Neural cell (in vitro differentiated cells): ENCODE data around the gene CA9. TPM values are rescaled to one million over a fixed set of nuclear protein-coding genes. Genes with fewer than 3 reads are reported as not detected.
A peak's percentile ranks its signal among the peaks of the same experiment; 100 is the strongest.

Source experiments
- H2AFZ ChIP-seq: fragments of 200-600, 300-800 bp; sonication (generic), shearing (Covaris generic); 2 replicates; pipeline ENCODE4 v1.6.0; 2014; ENCODE audit warnings: low read depth, mild to moderate bottlenecking, antibody characterized with exemption, low read length, moderate library complexity
- H3F3A ChIP-seq: fragments of 200-600 bp; shearing (Covaris generic); 2 replicates; pipeline ENCODE4 v1.6.1; 2016; ENCODE audit warnings: mild to moderate bottlenecking, moderate library complexity, mixed read lengths, antibody characterized with exemption, low read length; ENCODE audit not compliant: insufficient read depth, poor library complexity, severe bottlenecking
- H3K27ac ChIP-seq: fragments of 200-600, 300-800 bp; sonication (generic), shearing (Covaris generic); 2 replicates; pipeline ENCODE4 v1.5.1; 2014; ENCODE audit warnings: mild to moderate bottlenecking, low read length, moderate library complexity
- H3K27me3 ChIP-seq: fragments of 300-800, 200-600 bp; sonication (generic), shearing (Covaris generic); 2 replicates; pipeline ENCODE4 v1.6.0; 2014; ENCODE audit warnings: mild to moderate bottlenecking, low read depth, low read length, moderate library complexity; ENCODE audit not compliant: insufficient read depth
- H3K36me3 ChIP-seq: fragments of 300-800, 200-600 bp; sonication (generic), shearing (Covaris generic); 2 replicates; pipeline ENCODE4 v1.5.1; 2014; ENCODE audit warnings: mild to moderate bottlenecking, antibody characterized with exemption, low read length, moderate library complexity; ENCODE audit not compliant: insufficient read depth
- H3K4me2 ChIP-seq: fragments of 300-800, 200-600 bp; sonication (generic), shearing (Covaris generic); 2 replicates; pipeline ENCODE4 v1.6.0; 2014; ENCODE audit warnings: mild to moderate bottlenecking, low read length
- H3K4me3 ChIP-seq: fragments of 300-800, 200-600 bp; sonication (generic), shearing (Covaris generic); 2 replicates; pipeline ENCODE4 v1.5.1; 2014; ENCODE audit warnings: mild to moderate bottlenecking, low read length, moderate library complexity
- H3K79me2 ChIP-seq: fragments of 200-600 bp; shearing (Covaris generic); replicated peaks from 2 replicates; pipeline ENCODE4 v1.6.0; 2014; ENCODE audit warnings: mild to moderate bottlenecking, low read length, moderate library complexity; ENCODE audit not compliant: insufficient read depth
- H3K9ac ChIP-seq: fragments of 300-800, 200-600 bp; sonication (generic), shearing (Covaris generic); 2 replicates; pipeline ENCODE4 v1.6.1; 2016; ENCODE audit warnings: mild to moderate bottlenecking, low read length, mixed read lengths
- H3K9me2 ChIP-seq: fragments of 200-600 bp; shearing (Covaris generic); 2 replicates; pipeline ENCODE4 v1.6.1; 2016; ENCODE audit warnings: mild to moderate bottlenecking, low read length, mixed read lengths; ENCODE audit not compliant: insufficient read depth
- H3K9me3 ChIP-seq: fragments of 200-600, 300-800 bp; sonication (generic), shearing (Covaris generic); 2 replicates; pipeline ENCODE4 v1.6.1; 2016; ENCODE audit warnings: mild to moderate bottlenecking, mixed run types, low read length, moderate library complexity, mixed read lengths
- H4K20me1 ChIP-seq: fragments of 200-600 bp; shearing (Covaris generic); 2 replicates; pipeline ENCODE4 v1.6.1; 2016; ENCODE audit warnings: mild to moderate bottlenecking, mixed run types; ENCODE audit not compliant: insufficient read depth
- EP300 ChIP-seq: fragments of 450-650 bp; conservative IDR thresholded peaks from 2 replicates; pipeline ENCODE4 v1.6.1; 2014; ENCODE audit warnings: antibody characterized with exemption, mild to moderate bottlenecking, moderate library complexity; ENCODE audit not compliant: poor library complexity, severe bottlenecking
- EZH2 ChIP-seq: fragments of 200-600, 300-800 bp; shearing (Covaris generic), sonication (generic); IDR thresholded peaks from 2 replicates; pipeline ENCODE4 v1.6.1; 2014; ENCODE audit warnings: antibody characterized with exemption, low read length, borderline replicate concordance, mild to moderate bottlenecking; ENCODE audit not compliant: insufficient read depth, poor library complexity, severe bottlenecking
- MXI1 ChIP-seq: fragments of 450-650 bp; conservative IDR thresholded peaks from 2 replicates; pipeline ENCODE4 v1.6.1; 2014; ENCODE audit warnings: antibody characterized with exemption, mild to moderate bottlenecking; ENCODE audit not compliant: poor library complexity, severe bottlenecking
- POLR2AphosphoS5 ChIP-seq: IDR thresholded peaks from 2 replicates; pipeline ENCODE4 v1.6.1; 2012
- RAD21 ChIP-seq: fragments of 450-650 bp; conservative IDR thresholded peaks from 2 replicates; pipeline ENCODE4 v1.6.1; 2014; ENCODE audit warnings: antibody characterized with exemption, mild to moderate bottlenecking, moderate library complexity
- SMC3 ChIP-seq: fragments of 450-650 bp; conservative IDR thresholded peaks from 2 replicates; pipeline ENCODE4 v1.6.1; 2014; ENCODE audit warnings: antibody characterized with exemption, mild to moderate bottlenecking, moderate library complexity; ENCODE audit not compliant: poor library complexity
- TAF1 ChIP-seq: IDR thresholded peaks from 2 replicates; pipeline ENCODE4 v1.6.1; 2012; ENCODE audit warnings: low read depth
- polyA plus RNA-seq: library from polyadenylated mRNA; depleted of rRNA; stranded (reverse); fragments of >200 nt; gene quantifications from 2 replicates; pipeline ENCODE4 v1.2.3, GENCODE V29; 2014
- TF ChIP-seq, protein P1 (sequence below): IDR thresholded peaks from 2 replicates; pipeline ENCODE4 v1.6.1; 2012; ENCODE audit warnings: borderline replicate concordance
- TF ChIP-seq, protein P2 (sequence below): fragments of 450-650 bp; IDR thresholded peaks from 2 replicates; pipeline ENCODE4 v1.5.1; 2014; ENCODE audit warnings: antibody characterized with exemption, mild to moderate bottlenecking, moderate library complexity; ENCODE audit not compliant: poor library complexity, severe bottlenecking

The CA9 gene
- polyA plus RNA-seq, 1 donor from 2014 or later: not detected

DNA sequence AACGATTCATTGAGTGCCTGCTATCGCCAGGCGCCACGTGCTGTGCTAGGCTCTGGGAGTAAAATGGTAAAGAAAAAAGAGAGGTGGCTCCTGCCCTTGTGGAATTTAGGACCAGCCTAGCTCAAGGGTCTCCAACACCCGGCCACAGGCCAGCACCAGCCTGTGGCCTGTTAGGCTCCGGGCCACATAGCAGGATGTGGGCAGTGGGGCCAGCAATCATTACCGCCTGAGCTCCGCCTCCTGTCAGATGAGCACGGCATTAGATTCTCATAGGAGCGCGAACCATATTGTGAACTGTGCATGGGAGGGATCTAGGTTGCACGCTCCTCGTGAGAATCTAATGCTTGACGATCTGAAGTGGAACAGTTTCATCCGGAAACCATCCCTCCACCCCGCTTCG is 17.4 kb upstream of the CA9 start:
- Histone ChIP-seq H3K9ac (peak overlapping the region; percentile 97), H3K79me2 (peaks cover 6% of the 10 kb centered on the region), H3F3A (no peaks in the 10 kb centered on the region), H3K36me3 (peaks cover 8% of the 10 kb centered on the region), H4K20me1 (no peaks in the 10 kb centered on the region), H3K9me3 (no peaks in the 10 kb centered on the region), H3K27me3 (no peaks in the 10 kb centered on the region), H3K27ac (no peak overlapping the region), H2AFZ (no peak overlapping the region), H3K9me2 (no peaks in the 10 kb centered on the region), H3K4me3 (peak overlapping the region; percentile 80), H3K4me2 (no peak overlapping the region)
- TF ChIP-seq RAD21 (no peak), EZH2 (no peak), MXI1 (no peak), POLR2AphosphoS5 (no peak), EP300 (no peak), SMC3 (no peak), TAF1 (no peak)
- TF ChIP-seq, protein P1, sequence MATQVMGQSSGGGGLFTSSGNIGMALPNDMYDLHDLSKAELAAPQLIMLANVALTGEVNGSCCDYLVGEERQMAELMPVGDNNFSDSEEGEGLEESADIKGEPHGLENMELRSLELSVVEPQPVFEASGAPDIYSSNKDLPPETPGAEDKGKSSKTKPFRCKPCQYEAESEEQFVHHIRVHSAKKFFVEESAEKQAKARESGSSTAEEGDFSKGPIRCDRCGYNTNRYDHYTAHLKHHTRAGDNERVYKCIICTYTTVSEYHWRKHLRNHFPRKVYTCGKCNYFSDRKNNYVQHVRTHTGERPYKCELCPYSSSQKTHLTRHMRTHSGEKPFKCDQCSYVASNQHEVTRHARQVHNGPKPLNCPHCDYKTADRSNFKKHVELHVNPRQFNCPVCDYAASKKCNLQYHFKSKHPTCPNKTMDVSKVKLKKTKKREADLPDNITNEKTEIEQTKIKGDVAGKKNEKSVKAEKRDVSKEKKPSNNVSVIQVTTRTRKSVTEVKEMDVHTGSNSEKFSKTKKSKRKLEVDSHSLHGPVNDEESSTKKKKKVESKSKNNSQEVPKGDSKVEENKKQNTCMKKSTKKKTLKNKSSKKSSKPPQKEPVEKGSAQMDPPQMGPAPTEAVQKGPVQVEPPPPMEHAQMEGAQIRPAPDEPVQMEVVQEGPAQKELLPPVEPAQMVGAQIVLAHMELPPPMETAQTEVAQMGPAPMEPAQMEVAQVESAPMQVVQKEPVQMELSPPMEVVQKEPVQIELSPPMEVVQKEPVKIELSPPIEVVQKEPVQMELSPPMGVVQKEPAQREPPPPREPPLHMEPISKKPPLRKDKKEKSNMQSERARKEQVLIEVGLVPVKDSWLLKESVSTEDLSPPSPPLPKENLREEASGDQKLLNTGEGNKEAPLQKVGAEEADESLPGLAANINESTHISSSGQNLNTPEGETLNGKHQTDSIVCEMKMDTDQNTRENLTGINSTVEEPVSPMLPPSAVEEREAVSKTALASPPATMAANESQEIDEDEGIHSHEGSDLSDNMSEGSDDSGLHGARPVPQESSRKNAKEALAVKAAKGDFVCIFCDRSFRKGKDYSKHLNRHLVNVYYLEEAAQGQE: no peak
- TF ChIP-seq, protein P2, sequence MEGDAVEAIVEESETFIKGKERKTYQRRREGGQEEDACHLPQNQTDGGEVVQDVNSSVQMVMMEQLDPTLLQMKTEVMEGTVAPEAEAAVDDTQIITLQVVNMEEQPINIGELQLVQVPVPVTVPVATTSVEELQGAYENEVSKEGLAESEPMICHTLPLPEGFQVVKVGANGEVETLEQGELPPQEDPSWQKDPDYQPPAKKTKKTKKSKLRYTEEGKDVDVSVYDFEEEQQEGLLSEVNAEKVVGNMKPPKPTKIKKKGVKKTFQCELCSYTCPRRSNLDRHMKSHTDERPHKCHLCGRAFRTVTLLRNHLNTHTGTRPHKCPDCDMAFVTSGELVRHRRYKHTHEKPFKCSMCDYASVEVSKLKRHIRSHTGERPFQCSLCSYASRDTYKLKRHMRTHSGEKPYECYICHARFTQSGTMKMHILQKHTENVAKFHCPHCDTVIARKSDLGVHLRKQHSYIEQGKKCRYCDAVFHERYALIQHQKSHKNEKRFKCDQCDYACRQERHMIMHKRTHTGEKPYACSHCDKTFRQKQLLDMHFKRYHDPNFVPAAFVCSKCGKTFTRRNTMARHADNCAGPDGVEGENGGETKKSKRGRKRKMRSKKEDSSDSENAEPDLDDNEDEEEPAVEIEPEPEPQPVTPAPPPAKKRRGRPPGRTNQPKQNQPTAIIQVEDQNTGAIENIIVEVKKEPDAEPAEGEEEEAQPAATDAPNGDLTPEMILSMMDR: no peak

DNA sequence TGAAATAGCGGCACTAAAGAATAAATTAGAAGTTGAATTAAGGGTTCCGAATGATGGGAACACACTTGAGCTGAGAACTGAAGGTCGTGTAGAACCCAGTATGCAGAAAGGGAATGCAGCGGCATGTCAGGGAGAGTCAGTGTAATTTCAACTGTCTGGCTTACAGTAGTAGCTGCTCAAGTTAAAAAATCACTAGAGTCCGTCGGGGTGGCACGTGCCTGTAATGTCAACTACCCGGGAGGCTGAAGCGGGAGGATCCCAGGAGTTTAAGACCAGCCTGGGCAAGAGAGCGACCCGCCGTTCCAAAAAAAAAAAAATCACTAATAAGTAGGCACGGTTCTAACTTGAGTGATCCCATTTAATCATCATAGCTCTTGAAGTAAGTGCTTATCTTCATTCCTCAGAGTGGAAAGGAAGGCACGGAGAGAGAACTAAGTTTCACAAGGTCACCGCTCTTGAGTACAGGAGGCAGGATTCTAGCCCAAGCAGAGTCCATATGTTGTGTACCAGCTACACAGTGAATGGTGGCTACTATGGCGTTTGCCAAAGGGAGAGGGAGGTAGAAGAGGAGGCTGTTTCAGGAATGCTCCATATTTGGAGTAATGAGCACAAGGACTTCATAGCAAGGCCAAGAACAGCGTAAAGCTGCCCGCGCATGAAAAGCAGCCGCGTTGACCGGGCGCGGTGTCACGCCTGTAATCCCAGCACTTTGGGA is 16.7 kb upstream of the CA9 start:
- Histone ChIP-seq H3K27ac (peak overlapping the region; percentile 97), H3K4me2 (peak overlapping the region; percentile 78), H3K79me2 (peaks cover 6% of the 10 kb centered on the region), H3K27me3 (no peaks in the 10 kb centered on the region), H2AFZ (no peak overlapping the region), H3K9ac (peak overlapping the region; percentile 97), H3K9me2 (no peaks in the 10 kb centered on the region), H4K20me1 (no peaks in the 10 kb centered on the region), H3K9me3 (no peaks in the 10 kb centered on the region), H3K36me3 (peaks cover 8% of the 10 kb centered on the region), H3K4me3 (peak overlapping the region; percentile 80), H3F3A (no peaks in the 10 kb centered on the region)
- TF ChIP-seq EZH2 (no peak), MXI1 (no peak), EP300 (no peak), TAF1 (no peak), POLR2AphosphoS5 (no peak), SMC3 (no peak), RAD21 (no peak)
- TF ChIP-seq, protein P2: no peak
- TF ChIP-seq, protein P1: no peak
